NCI-H2081 (cell line): ENCODE measurements around the gene ACBD6.

Experiments used
- DNase-seq, 2 experiments: peaks; one replicate each; lab custom pipeline; 2025; lab: John Stamatoyannopoulos, UW

The ACBD6 gene

GRCh38 chr1:180291004-180291403 is 211.4 kb downstream of the ACBD6 start:
- DNase-seq: no peak

- no peak for DNase-seq
Measured at GRCh38 chr1:180290265-180291001, 211.9 kb downstream of the ACBD6 start.

GRCh38 chr1:180288940-180289339 is 213.4 kb downstream of the ACBD6 start:
- DNase-seq: no peak

GRCh38 chr1:180287988-180288705 is 214.2 kb downstream of the ACBD6 start:
- DNase-seq: no peak

- no peak for DNase-seq
Measured at GRCh38 chr1:180286417-180286816, 216.0 kb downstream of the ACBD6 start.

- DNase-seq: no peak
Measured at GRCh38 chr1:180283098-180283497, 219.3 kb downstream of the ACBD6 start.

GRCh38 chr1:180282401-180283044 is 219.9 kb downstream of the ACBD6 start:
- DNase-seq: no peak

GRCh38 chr1:180281490-180281889 is 220.9 kb downstream of the ACBD6 start:
- no peak for DNase-seq

- no peak for DNase-seq
Measured at GRCh38 chr1:180280617-180281016, 221.8 kb downstream of the ACBD6 start.

- DNase-seq: no peak
Measured at GRCh38 chr1:180279651-180280050, 222.7 kb downstream of the ACBD6 start.

GRCh38 chr1:180278596-180279395 is 223.6 kb downstream of the ACBD6 start:
- DNase-seq: no peak

GRCh38 chr1:180278194-180278515 is 224.2 kb downstream of the ACBD6 start:
- DNase-seq: no peak

- no peak for DNase-seq
Measured at GRCh38 chr1:180277476-180278193, 224.7 kb downstream of the ACBD6 start.

- DNase-seq: no peak
Measured at GRCh38 chr1:180275726-180276125, 226.7 kb downstream of the ACBD6 start.

- no peak for DNase-seq
Measured at GRCh38 chr1:180274221-180274620, 228.2 kb downstream of the ACBD6 start.

- no peak for DNase-seq
Measured at GRCh38 chr1:180273066-180273465, 229.3 kb downstream of the ACBD6 start.

GRCh38 chr1:180272395-180272794 is 230.0 kb downstream of the ACBD6 start:
- no peak for DNase-seq

- DNase-seq: no peak
Measured at GRCh38 chr1:180271272-180272255, 230.8 kb downstream of the ACBD6 start.

GRCh38 chr1:180270530-180271271 is 231.7 kb downstream of the ACBD6 start:
- DNase-seq: no peak
